Hepatocyte (in vitro differentiated cells): ENCODE results near the gene FIGNL2. TPM values are rescaled to one million over a fixed set of nuclear protein-coding genes. Genes with fewer than 3 reads are reported as not detected.

Experiments used
- DNase-seq: peaks from one replicate; pipeline ENCODE4 v3.0.0-alpha.2; 2016; ENCODE audit warnings: low spot score
- H2AFZ ChIP-seq: fragments of 200-600 bp; sonication (generic); 2 replicates; pipeline ENCODE4 v1.6.0; 2016; ENCODE audit warnings: antibody characterized with exemption, mild to moderate bottlenecking
- H3K27ac ChIP-seq: fragments of 200-600 bp; sonication (generic); 2 replicates; pipeline ENCODE4 v1.5.1; 2016; ENCODE audit warnings: mild to moderate bottlenecking
- H3K27me3 ChIP-seq: fragments of 200-600 bp; sonication (generic); 2 replicates; pipeline ENCODE4 v1.6.1; 2016
- H3K36me3 ChIP-seq: fragments of 200-600 bp; sonication (generic); replicated peaks from 2 replicates; pipeline ENCODE4 v1.5.1; 2016; ENCODE audit warnings: low read depth; ENCODE audit not compliant: insufficient read depth
- H3K4me1 ChIP-seq: fragments of 200-600 bp; sonication (generic); 2 replicates; pipeline ENCODE4 v1.5.1; 2016; ENCODE audit warnings: mild to moderate bottlenecking, moderate library complexity; ENCODE audit not compliant: insufficient read depth
- H3K4me2 ChIP-seq: fragments of 200-600 bp; sonication (generic); 2 replicates; pipeline ENCODE4 v1.6.0; 2016
- H3K4me3 ChIP-seq: fragments of 200-600 bp; sonication (generic); 2 replicates; pipeline ENCODE4 v1.5.1; 2016; ENCODE audit warnings: mild to moderate bottlenecking
- H3K79me2 ChIP-seq: fragments of 200-600 bp; sonication (generic); 2 replicates; pipeline ENCODE4 v1.6.0; 2017; ENCODE audit warnings: mild to moderate bottlenecking
- H3K9me2 ChIP-seq: fragments of 200-600 bp; sonication (generic); replicated peaks from 2 replicates; pipeline ENCODE4 v1.6.0; 2017; ENCODE audit warnings: mild to moderate bottlenecking; ENCODE audit not compliant: insufficient read depth
- H3K9me3 ChIP-seq: fragments of 200-600 bp; sonication (generic); 2 replicates; pipeline ENCODE4 v1.5.1; 2016; ENCODE audit warnings: low read depth, mild to moderate bottlenecking
- H4K20me1 ChIP-seq: fragments of 200-600 bp; sonication (generic); 2 replicates; pipeline ENCODE4 v1.6.0; 2016; ENCODE audit warnings: mild to moderate bottlenecking; ENCODE audit not compliant: insufficient read depth, poor library complexity, severe bottlenecking
- CTCF ChIP-seq: fragments of 200-600 bp; sonication (generic); IDR thresholded peaks from 2 replicates; pipeline ENCODE4 v1.5.1; 2016; ENCODE audit warnings: antibody characterized with exemption, mild to moderate bottlenecking; ENCODE audit not compliant: poor library complexity
- EZH2 ChIP-seq: fragments of 200-600 bp; sonication (generic); IDR thresholded peaks from 2 replicates; pipeline ENCODE4 v1.6.1; 2016; ENCODE audit warnings: antibody characterized with exemption, mild to moderate bottlenecking, borderline replicate concordance
- EZH2phosphoT487 ChIP-seq: fragments of 200-600 bp; sonication (generic); IDR thresholded peaks from one replicate; pipeline ENCODE4 v1.6.1; 2018; ENCODE audit warnings: antibody characterized with exemption, mild to moderate bottlenecking, low read depth, moderate library complexity; ENCODE audit not compliant: unreplicated experiment, severe bottlenecking
- WGBS: methylation state at CpG from one replicate; pipeline ENCODE4 v1.1.6; 2016; ENCODE audit warnings: low lambda C conversion rate; ENCODE audit errors: missing lambda C conversion rate; 5-methylcytosine and 5-hydroxymethylcytosine counted together
- polyA plus RNA-seq: library from polyadenylated mRNA; unstranded; fragments of >200 nt; fragmentation: Nextera tagmentation; extraction: Ambion mirVana; gene quantifications from 2 replicates; pipeline ENCODE4 v1.2.1, GENCODE V29; 2016
- total RNA-seq: library from RNA; depleted of rRNA; stranded (reverse); fragments of >200 nt; gene quantifications from 2 replicates; pipeline ENCODE4 v1.2.3, GENCODE V29; 2014

The FIGNL2 gene
- total and polyA plus RNA-seq, 2 experiments from 2014 or later = 1.1 to 3.2 TPM

GRCh38 chr12:51869496-51869865 is 21.0 kb upstream of the FIGNL2 start:
- peak overlapping the region; percentile 97 for H2AFZ ChIP-seq
- no peak for DNase-seq
- no peaks in the 10 kb centered on the region for H3K79me2 ChIP-seq
- peak overlapping the region; percentile 45 for H3K4me3 ChIP-seq
- peak overlapping the region; percentile 98 for H3K4me2 ChIP-seq
- H3K27me3 ChIP-seq = peaks cover 8% of the 10 kb centered on the region
- TF ChIP-seq CTCF (no peak), EZH2phosphoT487 (no peak), EZH2 (no peak)
- H3K4me1 ChIP-seq = peaks cover 34% of the 10 kb centered on the region
- no peaks in the 10 kb centered on the region for H4K20me1 ChIP-seq
- no peaks in the 10 kb centered on the region for H3K36me3 ChIP-seq
- 32% methylated on average over 15 of the region's 20 CpGs for WGBS
- H3K9me2 ChIP-seq = no peaks in the 10 kb centered on the region
- H3K9me3 ChIP-seq = no peaks in the 10 kb centered on the region
- no peak overlapping the region for H3K27ac ChIP-seq

DNA sequence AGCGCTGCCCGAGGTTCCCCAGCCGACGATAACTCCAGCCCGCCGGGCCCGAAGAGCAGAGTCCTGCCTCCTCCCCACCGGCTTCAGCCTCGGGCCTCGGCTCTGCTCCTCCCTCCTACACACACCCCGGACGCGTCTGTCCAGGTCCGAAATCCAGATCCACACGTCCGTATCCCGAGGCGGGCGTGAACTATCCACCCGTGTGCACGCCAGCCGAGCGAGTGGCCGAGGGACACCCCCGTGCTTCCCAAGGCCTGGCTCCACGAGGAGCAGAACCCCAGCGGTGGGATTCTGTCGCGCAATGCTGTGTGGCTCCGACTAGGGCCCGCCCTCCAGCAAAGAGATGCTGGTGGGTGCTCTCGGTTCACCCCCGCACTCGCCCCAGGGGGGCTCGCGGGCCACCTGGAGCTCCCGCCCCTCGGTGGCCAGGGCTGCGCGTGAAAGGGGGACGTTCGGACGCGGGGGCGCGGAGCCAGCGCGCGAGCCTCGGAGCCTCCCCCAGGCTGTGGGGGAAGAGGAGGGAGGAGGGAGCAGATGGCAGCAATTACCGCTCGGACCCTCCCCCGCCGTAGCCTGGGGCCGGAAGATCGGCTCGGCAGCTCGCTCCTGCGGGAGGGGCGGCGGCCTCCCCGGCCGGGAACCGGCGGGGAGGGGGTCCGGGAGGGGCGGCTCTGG is 20.4 kb upstream of the FIGNL2 start:
- Histone ChIP-seq H4K20me1 (no peaks in the 10 kb centered on the region), H3K27ac (peak overlapping the region; percentile 16), H2AFZ (peak overlapping the region; percentile 97), H3K36me3 (no peaks in the 10 kb centered on the region), H3K79me2 (no peaks in the 10 kb centered on the region), H3K9me3 (no peaks in the 10 kb centered on the region), H3K4me2 (peak overlapping the region; percentile 98), H3K9me2 (no peaks in the 10 kb centered on the region), H3K4me1 (peaks cover 37% of the 10 kb centered on the region), H3K4me3 (peak overlapping the region; percentile 45), H3K27me3 (peaks cover 8% of the 10 kb centered on the region)
- no peak for DNase-seq
- WGBS = 5% methylated on average over 33 of the region's 67 CpGs
- TF ChIP-seq EZH2phosphoT487 (no peak), EZH2 (peak; percentile 28), CTCF (no peak)

- 94% methylated on average over 12 of the region's 12 CpGs for WGBS
- Histone ChIP-seq H3K9me3 (no peaks in the 10 kb centered on the region), H3K4me2 (no peak overlapping the region), H3K27me3 (peaks cover 8% of the 10 kb centered on the region), H3K27ac (no peak overlapping the region), H3K79me2 (no peaks in the 10 kb centered on the region), H3K36me3 (no peaks in the 10 kb centered on the region), H3K9me2 (no peaks in the 10 kb centered on the region), H3K4me1 (peaks cover 45% of the 10 kb centered on the region), H4K20me1 (no peaks in the 10 kb centered on the region), H2AFZ (no peak overlapping the region), H3K4me3 (no peak overlapping the region)
- DNase-seq = no peak
- no peak for TF ChIP-seq CTCF
- no peak for TF ChIP-seq EZH2phosphoT487
- no peak for TF ChIP-seq EZH2
These were observed 19.4 kb upstream of the FIGNL2 start for GRCh38 chr12:51867796-51868428.
